K562 (cell line): ENCODE data around the gene SCFD2. TPM values are rescaled to one million over a fixed set of nuclear protein-coding genes. Genes with fewer than 3 reads are reported as not detected.

Experiments
- ATAC-seq: fragments of 200-7000 bp; cut with Tn5 transposase; 3 replicates; pipeline ENCODE4 v1.9.1; 2020; ENCODE audit warnings: moderate library complexity
- BruUV-seq: library from RNA; stranded (reverse); fragments of 400-500 nt; replicated peaks from 2 replicates; lab custom pipeline; 2021; lab: Mats Ljungman, UMichigan
- CTCF ChIA-PET: fragments of 300-600 bp; formaldehyde crosslinking; extraction: SDS; loops from one replicate; lab custom pipeline; 2021; ENCODE audit warnings: low intra/inter-chr PET ratio; lab: Yijun Ruan, JAX
- POLR2A ChIA-PET: fragments of 300-600, 350-650 bp; sonication (Branson Sonifier 250); formaldehyde crosslinking; extraction: SDS; loops from one replicate; lab custom pipeline; 2021; ENCODE audit warnings: antibody characterized with exemption, inconsistent platforms; lab: Yijun Ruan, JAX
- DNase-seq, 4 experiments: peaks; one replicate each; pipeline versions ENCODE4 v3.0.0 to v3.0.0-alpha.2; 2011 to 2018; ENCODE audit warnings: low spot score in 3 of 4, mixed read lengths in 3 of 4; ENCODE audit errors: extremely low read depth in 1 of 4
- FAIRE-seq: peaks from 2 replicates; lab custom pipeline; 2011; peaks lifted over from hg19 to GRCh38; lab: Jason Lieb, UNC
- H2AFZ ChIP-seq: 2 replicates; pipeline ENCODE4 v1.6.0; 2011; ENCODE audit warnings: low read depth, low read length, control low read depth, inconsistent platforms
- H3K27ac ChIP-seq: fragments of 200-600 bp; 3 replicates; pipeline ENCODE4 v1.8.0; 2011; ENCODE audit warnings: low read depth, mild to moderate bottlenecking, control low read depth, inconsistent platforms, low read length, moderate library complexity, mixed read lengths; ENCODE audit errors: extremely low read depth
- H3K27me3 ChIP-seq, 2 experiments: fragments of 300-600 bp in 1 of 2; 2 replicates in 1 of 2; 3 replicates in 1 of 2; pipeline versions ENCODE4 v1.6.0 to v1.8.0; 2011; ENCODE audit warnings: inconsistent platforms in 2 of 2, low read length in 2 of 2, mild to moderate bottlenecking in 1 of 2, mixed read lengths in 1 of 2, moderate library complexity in 1 of 2; ENCODE audit not compliant: control insufficient read depth in 2 of 2, insufficient read depth in 2 of 2
- H3K36me3 ChIP-seq: fragments of 300-600 bp; 3 replicates; pipeline ENCODE4 v1.8.0; 2011; ENCODE audit warnings: mild to moderate bottlenecking, low read length, inconsistent platforms; ENCODE audit not compliant: control insufficient read depth, insufficient read depth
- H3K4me1 ChIP-seq, 2 experiments: fragments of 200-600 bp in 1 of 2; replicated peaks in 1 of 2; 2 replicates in 1 of 2; 3 replicates in 1 of 2; pipeline versions ENCODE4 v1.5.1 to v1.8.0; 2011; ENCODE audit warnings: inconsistent platforms in 2 of 2, low read length in 2 of 2, mild to moderate bottlenecking in 1 of 2, mixed read lengths in 1 of 2, moderate library complexity in 1 of 2; ENCODE audit not compliant: control insufficient read depth in 2 of 2, insufficient read depth in 2 of 2
- H3K4me2 ChIP-seq: 2 replicates; pipeline ENCODE4 v1.6.1; 2011; ENCODE audit warnings: low read length, control low read depth, inconsistent platforms, mixed read lengths; ENCODE audit not compliant: insufficient read depth
- H3K4me3 ChIP-seq: fragments of 200-600 bp; sonication (generic), shearing (Covaris generic); 2 replicates; pipeline ENCODE4 v1.5.1; 2016; ENCODE audit warnings: control low read depth, inconsistent platforms
- H3K79me2 ChIP-seq: fragments of 200-600 bp; 3 replicates; pipeline ENCODE4 v1.8.0; 2011; ENCODE audit warnings: low read length, inconsistent platforms; ENCODE audit not compliant: control insufficient read depth, insufficient read depth
- H3K9ac ChIP-seq, 2 experiments: 2 replicates each; pipeline versions ENCODE4 v1.6.0 to v1.6.1; 2011; ENCODE audit warnings: low read depth in 2 of 2, low read length in 2 of 2, control low read depth in 1 of 2, inconsistent platforms in 1 of 2, mild to moderate bottlenecking in 1 of 2, mixed read lengths in 1 of 2; ENCODE audit not compliant: insufficient read depth in 1 of 2
- H3K9me1 ChIP-seq: one replicate; pipeline ENCODE4 v1.6.0; 2011; ENCODE audit warnings: inconsistent platforms, mild to moderate bottlenecking, low read length, moderate library complexity; ENCODE audit not compliant: control insufficient read depth, insufficient read depth
- H3K9me3 ChIP-seq: replicated peaks from 2 replicates; pipeline ENCODE4 v1.5.1; 2011; ENCODE audit warnings: low read depth, low read length, inconsistent platforms; ENCODE audit not compliant: control insufficient read depth, insufficient read depth
- H4K20me1 ChIP-seq: replicated peaks from 2 replicates; pipeline ENCODE4 v1.6.1; 2011; ENCODE audit warnings: low read length, inconsistent platforms, mixed read lengths; ENCODE audit not compliant: control insufficient read depth, insufficient read depth
- CBX5 ChIP-seq: IDR thresholded peaks from 2 replicates; pipeline ENCODE4 v1.6.1; 2014; ENCODE audit warnings: low read depth, borderline replicate concordance
- TAL1 ChIP-seq: fragments of 450-650 bp; IDR thresholded peaks from 2 replicates; pipeline ENCODE4 v1.6.1; 2016; ENCODE audit warnings: mild to moderate bottlenecking
- WGBS: fragments of 100-300 bp; shearing (Covaris generic); methylation state at CpG from one replicate; pipeline ENCODE4 v1.1.6; 2016; ENCODE audit warnings: low coverage, mixed read lengths; ENCODE audit not compliant: insufficient coverage; ENCODE audit errors: missing lambda C conversion rate; 5-methylcytosine and 5-hydroxymethylcytosine counted together
- in situ Hi-C: fragments of 300-500 bp; cut with MboI; formaldehyde crosslinking; loops from 4 replicates; pipeline ENCODE4 v1.15.0; 2018; ENCODE audit warnings: inconsistent platforms, mixed read lengths
- intact Hi-C: fragments of 100-400 bp; cut with micrococcal nuclease; formaldehyde crosslinking; loops from 2 replicates; pipeline ENCODE4 v1.14.2; 2022
- polyA plus RNA-seq, 8 experiments: library from polyadenylated mRNA; depleted of rRNA in 4 of 8; stranded (reverse) in 5 of 8; unstranded in 3 of 8; fragments of >200 nt; fragmentation: Nextera tagmentation in 2 of 8; fragmentation: Illumina TruSeq in 1 of 8; extraction: Ambion mirVana in 2 of 8; extraction: Trizol in 1 of 8; gene quantifications; 2 replicates each; pipeline versions ENCODE4 v1.2.1 to v1.2.3, GENCODE V29; 2011 to 2014; ENCODE audit warnings: inconsistent platforms in 1 of 8, missing spikeins in 1 of 8
- total RNA-seq, 7 experiments: library from RNA; depleted of rRNA in 6 of 7; stranded (reverse); fragments of >200 nt in 6 of 7; fragmentation: Illumina TruSeq in 2 of 7; extraction: Trizol in 2 of 7; gene quantifications; 2 replicates each; pipeline versions ENCODE4 v1.2.1 to v1.2.3, GENCODE V29; 2011 to 2021; ENCODE audit warnings: low replicate concordance in 1 of 7
- TF ChIP-seq, protein P1 (sequence below): fragments of 250-450 bp; sonication (Bioruptor Pico); IDR thresholded peaks from 2 replicates; pipeline ENCODE4 v1.8.0; 2021; ENCODE audit warnings: moderate library complexity, mild to moderate bottlenecking, inconsistent platforms

Gene SCFD2
- total and polyA plus RNA-seq, 9 of the 15 experiments (the other 6 are each of a cell fraction or from before 2014, with no cell fraction given): 5.7 to 30.3 (median 22.8) TPM

DNA sequence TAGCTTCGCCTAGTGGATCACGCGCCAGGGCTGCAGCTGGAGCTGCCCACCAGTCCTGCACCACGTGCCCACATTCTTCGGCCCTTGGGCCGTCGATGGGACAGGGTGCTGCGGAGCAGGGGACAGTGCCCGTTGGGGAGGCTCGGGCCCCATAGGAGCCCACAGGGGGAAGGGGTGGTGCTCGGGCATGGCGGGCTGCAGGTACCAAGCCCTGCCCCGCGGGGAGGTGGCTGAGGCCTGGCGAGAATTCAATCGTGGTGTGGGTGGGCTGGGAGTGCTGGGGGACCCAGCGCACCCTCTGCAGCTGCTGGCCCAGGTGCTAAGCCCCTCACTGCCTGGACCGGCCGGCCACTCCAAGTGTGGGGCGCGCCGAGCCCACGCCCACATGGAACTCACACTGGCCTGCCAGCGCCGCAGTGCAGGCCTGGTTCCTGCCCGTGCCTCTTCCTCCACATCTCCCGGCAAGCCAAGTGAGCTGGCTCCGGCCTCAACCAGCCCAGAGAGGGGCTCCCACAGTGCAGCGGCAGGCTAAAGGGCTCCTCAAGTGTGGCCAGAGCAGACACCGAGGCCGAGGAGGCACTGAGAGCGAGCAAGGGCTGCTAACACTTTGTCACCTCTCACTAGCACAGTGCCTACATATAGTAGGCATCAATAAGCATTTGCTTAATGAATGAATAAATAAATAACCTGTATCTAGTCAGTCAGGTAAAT, 11.7 kb downstream of the SCFD2 start:
- H2AFZ ChIP-seq: no peak overlapping the region
- no peak overlapping the region for H3K4me2 ChIP-seq
- ChIA-PET CTCF (no interaction called here), POLR2A (interaction anchor here (0.6 to 1.4 kb wide), 2 partner anchors 11 to 16 kb away, joined by 3 to 8 read pairs; partner anchors contain the start of gene SCFD2)
- no peak overlapping the region for H3K27ac ChIP-seq
- H3K4me3 ChIP-seq: no peak overlapping the region
- no TSS peak for BruUV-seq
- H3K27me3 ChIP-seq: no peaks in the 10 kb centered on the region
- H3K9me1 ChIP-seq: no peaks in the 10 kb centered on the region
- no peak overlapping the region for H3K9ac ChIP-seq
- no peaks in the 10 kb centered on the region for H4K20me1 ChIP-seq
- 98% methylated on average over 11 of the region's 32 CpGs for WGBS
- in situ Hi-C loops (no loop called here), intact Hi-C loops (no loop called here)
- H3K36me3 ChIP-seq: peaks cover 46% of the 10 kb centered on the region
- DNase-seq (no peak), FAIRE-seq (no peak)
- peaks cover 34% of the 10 kb centered on the region for H3K79me2 ChIP-seq
- H3K9me3 ChIP-seq: peaks cover 11% of the 10 kb centered on the region
- TF ChIP-seq CBX5 (0 out of 2 replicates have a peak, but pooled peaks have one; percentile 33), TAL1 (no peak)
- TF ChIP-seq, all 486 proteins: peak for 1
- no peak for ATAC-seq
- no peaks in the 10 kb centered on the region; a peak in 1 of 5 replicates for H3K4me1 ChIP-seq

DNA sequence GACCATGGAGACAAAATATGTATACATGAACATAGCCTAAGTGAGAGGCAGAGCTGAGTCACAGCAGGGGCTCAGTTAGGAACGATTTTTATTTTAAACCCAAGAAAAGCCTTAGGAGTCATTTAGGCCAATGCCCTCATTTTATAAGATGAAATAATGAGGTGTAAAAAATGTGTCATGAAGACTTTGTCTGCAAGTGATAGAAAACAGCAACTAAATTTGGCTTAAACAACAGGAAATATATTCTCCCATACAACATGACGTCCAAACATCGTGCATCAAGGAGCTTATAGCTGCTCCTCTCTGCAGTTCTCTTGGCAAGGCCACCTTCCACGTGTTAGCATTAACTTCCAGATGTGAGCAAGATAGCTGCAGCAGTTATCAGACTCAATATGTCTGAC, 16.8 kb downstream of the SCFD2 start:
- peaks cover 47% of the 10 kb centered on the region for H3K36me3 ChIP-seq
- no peak overlapping the region for H3K4me3 ChIP-seq
- in situ Hi-C loops (no loop called here), intact Hi-C loops (no loop called here)
- no peaks in the 10 kb centered on the region for H3K9me1 ChIP-seq
- no TSS peak for BruUV-seq
- DNase-seq: no peak
- H3K79me2 ChIP-seq: no peaks in the 10 kb centered on the region; the same call in 2 of the 3 replicates
- ChIA-PET POLR2A (interaction anchor here (1.1 to 1.2 kb wide), 2 partner anchors 11 to 16 kb away, joined by 3 to 4 read pairs; no protein-coding TSS in a partner anchor), CTCF (no interaction called here)
- no peak overlapping the region for H2AFZ ChIP-seq
- no peak overlapping the region for H3K27ac ChIP-seq
- no peak for FAIRE-seq
- ATAC-seq: no peak
- no peaks in the 10 kb centered on the region for H3K27me3 ChIP-seq
- no peaks in the 10 kb centered on the region; a peak in 1 of 5 replicates for H3K4me1 ChIP-seq
- WGBS: 54% methylated on average over 4 of the region's 4 CpGs
- no peak overlapping the region for H3K9ac ChIP-seq
- no peaks in the 10 kb centered on the region for H3K9me3 ChIP-seq
- H3K4me2 ChIP-seq: no peak overlapping the region
- no peaks in the 10 kb centered on the region for H4K20me1 ChIP-seq
- TF ChIP-seq, protein P1, sequence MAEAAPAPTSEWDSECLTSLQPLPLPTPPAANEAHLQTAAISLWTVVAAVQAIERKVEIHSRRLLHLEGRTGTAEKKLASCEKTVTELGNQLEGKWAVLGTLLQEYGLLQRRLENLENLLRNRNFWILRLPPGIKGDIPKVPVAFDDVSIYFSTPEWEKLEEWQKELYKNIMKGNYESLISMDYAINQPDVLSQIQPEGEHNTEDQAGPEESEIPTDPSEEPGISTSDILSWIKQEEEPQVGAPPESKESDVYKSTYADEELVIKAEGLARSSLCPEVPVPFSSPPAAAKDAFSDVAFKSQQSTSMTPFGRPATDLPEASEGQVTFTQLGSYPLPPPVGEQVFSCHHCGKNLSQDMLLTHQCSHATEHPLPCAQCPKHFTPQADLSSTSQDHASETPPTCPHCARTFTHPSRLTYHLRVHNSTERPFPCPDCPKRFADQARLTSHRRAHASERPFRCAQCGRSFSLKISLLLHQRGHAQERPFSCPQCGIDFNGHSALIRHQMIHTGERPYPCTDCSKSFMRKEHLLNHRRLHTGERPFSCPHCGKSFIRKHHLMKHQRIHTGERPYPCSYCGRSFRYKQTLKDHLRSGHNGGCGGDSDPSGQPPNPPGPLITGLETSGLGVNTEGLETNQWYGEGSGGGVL: no peak
